ENCODE data around the gene CST7. TPM values are rescaled to one million over a fixed set of nuclear protein-coding genes. Genes with fewer than 3 reads are reported as not detected.

CST7 gene
- total RNA-seq, 1 donor from 2014 or later, result not detected

DNA sequence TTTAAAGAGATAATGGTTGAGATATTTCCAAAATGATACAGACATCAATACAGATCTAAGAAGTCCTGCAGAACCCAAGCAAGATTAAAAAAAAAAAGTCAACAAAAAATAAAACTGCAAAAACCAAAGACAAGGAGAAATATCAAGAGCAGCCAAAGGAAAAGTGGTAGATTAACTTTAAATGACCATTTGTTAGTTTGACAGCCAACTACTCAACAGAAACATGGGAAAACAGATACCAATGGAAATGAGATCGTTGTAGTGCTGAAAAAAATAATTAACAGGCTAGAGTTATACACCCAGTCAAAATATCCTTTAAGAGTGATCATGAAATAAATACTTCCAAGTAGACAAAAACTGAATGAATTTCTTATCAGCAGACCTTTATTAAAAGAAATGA is 53.9 kb downstream of the CST7 start:
- no peak for DNase-seq (ENCODE audit: low read depth in 2 of 2)

DNA sequence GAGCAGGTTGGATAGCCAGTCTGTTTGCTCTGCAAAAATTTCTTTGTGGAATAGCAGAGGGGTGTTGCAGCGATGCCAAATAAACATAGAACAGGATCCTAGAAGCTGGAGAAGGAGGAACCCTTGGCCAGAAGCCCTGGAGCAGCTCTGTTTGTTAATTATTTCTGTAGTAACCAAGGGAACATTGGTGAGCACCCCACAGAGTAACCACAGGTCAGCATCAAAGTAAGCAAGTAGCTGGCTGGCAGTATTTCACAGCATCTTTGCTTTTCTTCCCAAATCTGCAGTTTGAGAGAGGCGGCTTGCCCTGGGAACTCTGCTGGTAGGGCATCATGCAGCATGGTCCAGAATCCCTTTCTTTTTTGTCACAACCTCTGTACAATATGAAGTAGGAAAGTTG is 56.2 kb downstream of the CST7 start:
- DNase-seq (ENCODE audit: low read depth in 2 of 2), result no peak

GRCh38 chr20:25005661-25006060 is 56.6 kb downstream of the CST7 start:
- DNase-seq (ENCODE audit: low read depth in 2 of 2), result no peak

DNA sequence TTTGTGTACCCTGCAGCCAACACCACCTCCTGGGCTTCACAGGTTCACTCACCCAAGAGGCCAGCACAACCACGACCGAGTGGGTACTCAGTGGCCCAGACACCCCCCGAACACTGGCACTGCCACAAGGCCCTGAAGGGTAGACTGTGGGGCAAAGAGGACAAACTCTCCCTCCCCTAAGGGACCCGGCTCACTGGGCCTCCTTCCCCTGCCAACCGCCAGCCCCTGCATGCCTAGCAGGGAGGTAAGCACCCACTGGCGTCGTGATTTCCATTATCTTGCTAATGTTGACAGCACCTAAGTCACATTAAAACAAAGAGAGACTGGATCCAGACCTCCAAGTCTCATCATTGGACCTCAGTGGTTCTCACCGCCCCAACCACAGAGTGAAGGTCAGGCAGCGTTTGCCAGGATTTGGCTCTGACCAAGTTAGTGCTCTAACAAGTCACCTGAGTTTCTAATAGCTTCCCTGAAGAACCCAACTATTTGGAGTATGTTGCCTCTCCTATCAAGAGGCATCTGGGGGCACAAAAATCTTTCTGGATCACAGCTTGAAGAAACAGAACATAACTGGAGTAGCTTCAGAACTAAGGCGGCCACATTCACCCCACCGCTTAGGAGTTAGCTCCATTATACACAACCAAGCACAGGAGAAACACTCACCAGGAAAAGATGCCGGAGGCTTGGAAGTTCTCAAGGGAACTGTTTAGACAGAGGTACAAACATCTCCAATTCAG is 57.5 kb downstream of the CST7 start:
- DNase-seq (ENCODE audit: low read depth in 2 of 2), result no peak

DNA sequence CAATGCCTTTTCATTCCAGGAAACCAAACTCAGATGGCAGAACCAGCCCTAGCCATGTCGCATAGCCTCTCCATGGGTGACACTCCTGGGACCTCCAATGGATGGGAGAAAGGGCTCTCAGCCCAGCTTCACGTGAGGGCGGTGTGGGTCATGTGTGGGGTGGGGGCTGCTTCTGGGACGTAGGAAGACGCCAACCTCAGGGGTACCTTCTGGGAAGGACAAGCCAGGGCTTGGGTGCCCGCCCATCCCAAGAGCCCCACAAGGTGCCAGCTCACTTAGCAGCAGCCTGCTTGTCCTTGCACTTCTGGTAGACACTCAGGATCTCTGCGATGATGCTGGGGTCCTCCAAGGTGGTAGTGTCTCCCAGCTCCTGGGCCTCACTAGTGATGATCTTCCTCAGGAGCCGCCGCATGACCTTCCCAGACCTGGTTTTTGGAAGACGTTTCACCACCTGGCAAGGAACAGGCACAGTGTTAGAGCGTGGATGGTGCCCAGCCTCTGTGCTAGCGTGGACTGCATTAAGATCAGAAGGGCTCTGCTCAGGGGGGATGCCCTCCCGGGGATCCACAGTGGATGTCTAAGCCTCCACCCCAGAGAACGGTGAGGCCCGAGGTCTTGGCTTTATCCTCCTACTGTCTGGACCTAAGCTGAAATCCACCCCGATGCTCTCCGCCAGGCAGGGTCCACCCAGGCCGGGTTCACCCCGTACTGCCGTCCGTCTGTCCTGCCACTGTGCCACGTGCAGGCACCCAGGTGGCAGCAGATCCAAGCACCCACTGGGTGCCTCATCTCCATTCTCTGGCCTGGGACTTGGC is 58.6 kb downstream of the CST7 start:
- no peak for DNase-seq (ENCODE audit: low read depth in 2 of 2)

DNA sequence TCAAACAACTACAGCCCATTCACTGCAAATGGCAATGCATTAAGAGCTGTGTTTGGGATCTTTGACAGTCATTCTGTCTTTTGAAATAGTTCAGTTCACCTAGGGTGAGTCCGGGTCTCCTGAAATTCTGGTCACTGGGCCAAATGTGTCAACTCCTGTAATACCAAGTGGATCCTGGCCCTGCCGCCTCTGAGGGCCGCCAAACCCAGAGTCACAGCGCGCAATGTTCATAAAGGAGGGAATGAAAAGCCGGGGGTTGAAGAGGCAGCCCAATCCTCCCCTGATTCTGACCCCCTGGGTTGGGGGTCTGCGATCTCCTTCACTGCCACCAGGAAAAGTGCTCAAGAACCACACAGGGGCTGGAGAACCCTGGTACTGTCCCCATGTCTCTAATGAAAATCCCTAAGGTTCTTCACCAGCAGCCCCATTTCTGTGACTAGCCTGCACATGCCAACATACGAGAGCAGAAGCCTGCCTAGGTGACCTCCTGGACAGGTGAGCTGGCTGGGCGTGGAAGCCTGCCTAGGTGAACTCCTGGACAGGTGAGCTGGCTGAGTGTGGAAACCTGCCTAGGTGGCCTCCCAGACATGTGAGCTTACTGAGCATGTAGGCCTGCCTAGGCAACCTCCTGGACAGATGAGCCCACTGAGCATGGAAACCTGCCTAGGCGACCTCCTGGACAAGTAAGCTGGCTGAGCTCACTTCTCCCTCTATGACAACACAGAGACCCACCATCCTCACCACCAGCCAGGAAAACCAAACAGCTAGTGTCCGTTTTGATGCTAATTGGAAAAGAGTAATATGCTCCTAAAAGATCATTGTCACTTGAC is 59.5 kb downstream of the CST7 start:
- DNase-seq (ENCODE audit: low read depth in 2 of 2), result no peak

Other genes with a start within 250 kb of the CST7 start
- 63.9 and 68.2 TPM in 2 replicates for gene APMAP, start 43.5 kb downstream of the CST7 start, total RNA-seq
- 7.2 and 13.9 TPM in 2 replicates for gene ACSS1, start 108.9 kb downstream of the CST7 start, total RNA-seq
- not detected in 2 replicates for gene VSX1, start 132.9 kb downstream of the CST7 start, total RNA-seq
- 29.9 and 51.4 TPM in 2 replicates for gene ENTPD6, start 246.4 kb downstream of the CST7 start, total RNA-seq